NOMO-1 treated with dmso at 0.1 percent for 144 hours (cell line): ENCODE measurements around the gene SCARF2.
"Not testable (repeated sequence)": the region's sequence is repeated elsewhere in the genome, so short reads cannot be mapped to it uniquely, and the experiment has no call there.

Experiments used
- DNase-seq: peaks from one replicate; lab custom pipeline; 2025; ENCODE audit not compliant: unreplicated experiment; lab: John Stamatoyannopoulos, UW

The SCARF2 gene

GRCh38 chr22:20413217-20414058, 24.2 kb downstream of the SCARF2 start:
- no peak for DNase-seq

GRCh38 chr22:20412474-20413216, 25.0 kb downstream of the SCARF2 start:
- no peak for DNase-seq

- DNase-seq: not testable (repeated sequence)
Observed at GRCh38 chr22:20409385-20409784, 28.2 kb downstream of the SCARF2 start.

GRCh38 chr22:20408891-20409290, 28.7 kb downstream of the SCARF2 start:
- DNase-seq: no peak

DNA sequence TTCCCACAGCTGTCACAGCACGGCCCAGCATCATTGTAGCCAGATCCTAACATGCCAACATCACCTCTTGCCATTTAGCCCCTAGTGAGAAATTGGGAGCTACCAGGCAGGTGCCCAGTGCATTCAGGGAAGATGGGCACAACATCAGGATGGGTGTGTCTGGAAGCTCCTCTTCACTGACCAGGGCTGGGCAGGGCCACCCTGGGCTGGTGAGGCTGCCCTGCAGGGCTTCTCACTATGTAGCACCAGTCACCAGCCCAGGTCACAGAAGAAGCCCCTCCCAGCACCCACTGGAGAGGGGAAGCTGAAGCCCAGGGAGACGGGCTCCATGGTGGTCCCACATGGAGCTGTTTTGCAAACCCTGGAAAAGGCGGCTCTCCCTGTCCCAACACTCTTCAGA, 29.8 kb downstream of the SCARF2 start:
- DNase-seq: no peak

DNA sequence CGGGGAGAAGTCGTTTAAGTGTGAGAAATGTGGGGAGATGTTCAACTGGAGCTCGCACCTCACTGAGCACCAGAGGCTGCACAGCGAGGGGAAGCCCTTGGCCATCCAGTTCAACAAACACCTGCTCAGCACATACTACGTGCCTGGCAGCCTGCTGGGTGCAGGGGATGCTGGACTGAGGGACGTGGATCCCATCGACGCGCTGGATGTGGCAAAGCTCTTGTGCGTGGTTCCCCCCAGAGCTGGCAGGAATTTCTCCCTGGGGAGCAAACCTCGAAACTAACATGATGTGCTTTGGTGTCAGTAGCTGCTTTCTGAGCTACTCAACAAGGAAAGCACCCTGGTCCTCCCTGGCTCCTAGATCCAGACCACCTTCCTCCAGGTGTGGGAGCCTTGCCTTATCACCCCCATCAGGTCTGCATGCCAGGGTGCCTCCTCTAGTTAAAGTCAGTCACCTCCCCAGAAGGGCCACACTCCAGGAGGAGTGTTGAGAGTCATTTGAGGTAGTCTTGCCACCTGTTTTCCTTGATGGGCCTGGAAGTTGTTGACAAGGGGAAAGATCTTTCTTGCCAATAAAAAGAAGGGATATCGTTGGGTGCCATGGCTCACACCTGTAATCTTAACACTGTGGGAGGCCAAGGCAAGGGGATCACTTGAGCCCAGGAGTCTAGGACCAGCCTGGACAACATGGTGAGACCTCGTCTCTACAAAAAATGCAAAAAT, 30.8 kb downstream of the SCARF2 start:
- no peak for DNase-seq

- no peak for DNase-seq
Observed at GRCh38 chr22:20405931-20406685, 31.5 kb downstream of the SCARF2 start.

GRCh38 chr22:20405291-20405930, 32.2 kb downstream of the SCARF2 start:
- no peak for DNase-seq

- no peak for DNase-seq
Observed at GRCh38 chr22:20404881-20405280, 32.7 kb downstream of the SCARF2 start.

GRCh38 chr22:20403779-20404140, 33.9 kb downstream of the SCARF2 start:
- no peak for DNase-seq

DNA sequence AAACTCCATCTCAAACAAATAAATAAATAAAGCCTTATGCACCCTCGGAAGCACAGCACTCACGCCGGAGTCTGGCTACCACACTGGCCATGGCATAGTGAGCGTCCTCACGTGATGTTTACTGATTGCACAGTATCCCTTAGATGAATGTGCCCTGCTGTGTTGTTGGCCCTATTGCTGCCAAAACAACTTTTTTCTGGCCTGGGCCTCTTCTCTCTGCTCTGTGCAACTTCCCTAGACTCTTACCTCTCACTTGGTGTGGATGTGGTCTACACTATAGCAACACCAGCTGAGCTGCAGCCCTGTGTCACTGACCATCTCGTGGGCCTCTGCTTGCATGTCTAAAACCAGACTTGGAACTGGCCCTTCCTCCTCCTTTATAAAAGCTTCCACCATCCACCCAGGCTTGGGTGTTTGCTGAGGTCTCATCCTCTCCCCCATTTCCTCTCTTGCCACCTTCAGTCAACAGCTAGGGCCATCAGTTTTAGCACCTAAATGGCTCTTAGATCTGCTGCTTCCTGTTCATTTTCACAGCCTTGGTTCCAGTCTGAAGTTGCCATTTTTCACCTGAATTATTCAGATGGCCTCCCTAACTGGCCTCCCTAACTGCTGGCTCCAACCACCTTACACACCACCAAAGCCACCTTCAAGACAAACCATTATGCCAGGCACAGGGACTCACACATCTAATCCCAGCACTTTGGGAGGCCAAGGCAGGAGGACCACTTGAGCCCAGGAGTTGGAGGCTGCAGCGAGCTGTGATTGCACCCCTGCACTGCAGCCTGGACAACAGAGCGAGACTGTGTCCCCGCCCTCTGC, 34.5 kb downstream of the SCARF2 start:
- no peak for DNase-seq

- DNase-seq: no peak
Observed at GRCh38 chr22:20401376-20402014, 36.1 kb downstream of the SCARF2 start.

DNA sequence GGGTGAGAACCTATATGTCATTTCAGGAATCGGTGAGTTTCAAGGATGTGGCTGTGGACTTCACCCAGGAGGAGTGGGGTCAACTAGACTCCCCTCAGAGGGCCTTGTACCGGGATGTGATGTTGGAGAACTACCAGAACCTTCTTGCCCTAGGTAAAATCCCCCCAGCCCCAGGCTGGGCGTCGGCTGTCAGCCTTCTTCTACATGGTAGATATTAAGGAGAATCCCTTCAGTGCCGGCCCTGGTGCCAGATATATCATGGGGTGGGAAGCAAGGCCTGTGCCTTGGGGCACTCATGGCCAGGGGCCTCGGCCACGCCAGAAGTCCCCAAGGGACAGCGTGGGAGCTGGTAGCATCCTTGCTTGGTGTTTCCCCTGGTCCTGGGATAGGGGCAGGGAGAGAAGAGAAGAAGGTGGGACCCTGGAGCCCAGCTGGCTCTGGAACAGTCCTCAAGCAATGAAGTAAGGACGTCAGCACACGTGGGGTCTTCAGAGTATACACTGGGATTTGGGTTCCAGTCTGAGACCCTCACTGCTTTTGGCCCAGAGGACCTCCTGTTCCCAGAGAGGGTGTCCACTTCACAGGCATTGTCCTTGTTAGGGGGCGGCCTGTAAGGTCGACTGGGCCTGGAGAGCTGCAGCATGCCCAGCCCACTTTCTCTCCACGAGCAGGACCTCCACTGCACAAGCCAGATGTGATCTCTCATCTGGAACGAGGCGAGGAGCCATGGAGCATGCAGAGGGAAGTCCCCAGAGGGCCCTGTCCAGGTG, 36.8 kb downstream of the SCARF2 start:
- no peak for DNase-seq

DNA sequence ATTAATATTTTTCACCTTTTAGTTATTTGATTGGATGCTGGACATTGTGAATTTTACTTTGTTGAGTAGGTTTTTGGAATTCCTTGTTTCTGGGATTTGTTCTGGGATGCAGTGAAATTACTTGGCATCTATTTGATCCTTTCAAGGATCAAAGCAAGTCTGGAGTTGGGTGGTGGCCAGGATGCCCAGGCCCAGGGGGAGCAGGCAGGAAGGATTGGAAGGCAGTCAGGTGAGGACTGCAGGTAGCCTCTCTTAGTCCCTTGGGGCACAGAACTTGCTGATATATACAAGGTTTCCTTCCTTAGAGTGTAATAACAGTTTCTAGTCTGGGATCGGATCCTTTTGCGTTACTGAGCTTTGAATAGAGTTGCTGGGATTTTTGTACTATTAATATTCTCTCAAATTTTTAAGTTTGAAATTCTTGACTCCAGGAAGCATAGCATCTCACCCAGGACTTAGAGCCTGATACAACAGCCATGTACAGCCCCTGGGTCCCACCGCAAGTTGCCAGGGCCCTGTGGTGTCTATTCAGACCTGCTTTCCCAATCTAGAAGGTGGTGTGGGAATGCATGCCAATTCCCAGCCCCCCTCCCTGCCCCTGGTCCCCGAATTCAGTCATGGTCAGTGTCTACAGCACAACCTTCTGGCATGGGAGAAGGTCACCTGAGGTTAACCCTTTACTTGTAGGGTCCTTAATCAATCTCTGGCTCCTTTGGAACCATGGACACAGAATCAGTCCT, 37.6 kb downstream of the SCARF2 start:
- no peak for DNase-seq

- no peak for DNase-seq
Observed at GRCh38 chr22:20398420-20398819, 39.2 kb downstream of the SCARF2 start.

DNA sequence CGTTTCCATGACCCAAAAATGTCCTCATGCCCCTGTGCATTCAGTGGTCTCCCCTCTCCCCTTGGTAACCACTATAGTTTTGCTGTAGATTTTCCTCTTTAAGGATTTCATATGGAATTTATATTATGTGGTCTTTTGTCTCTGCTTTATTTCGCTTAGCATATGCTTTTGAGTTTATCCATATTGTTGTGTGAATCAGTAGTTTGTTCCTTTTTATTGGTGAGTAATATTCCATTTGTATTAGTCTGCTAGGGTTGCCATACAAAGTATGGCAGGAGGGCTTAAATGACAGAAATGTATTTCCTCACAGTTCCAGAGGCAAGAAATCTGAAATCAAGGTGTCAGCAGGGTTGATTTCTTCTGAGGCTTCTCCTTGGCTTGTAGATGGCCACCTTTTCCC, 40.1 kb downstream of the SCARF2 start:
- DNase-seq: no peak

DNA sequence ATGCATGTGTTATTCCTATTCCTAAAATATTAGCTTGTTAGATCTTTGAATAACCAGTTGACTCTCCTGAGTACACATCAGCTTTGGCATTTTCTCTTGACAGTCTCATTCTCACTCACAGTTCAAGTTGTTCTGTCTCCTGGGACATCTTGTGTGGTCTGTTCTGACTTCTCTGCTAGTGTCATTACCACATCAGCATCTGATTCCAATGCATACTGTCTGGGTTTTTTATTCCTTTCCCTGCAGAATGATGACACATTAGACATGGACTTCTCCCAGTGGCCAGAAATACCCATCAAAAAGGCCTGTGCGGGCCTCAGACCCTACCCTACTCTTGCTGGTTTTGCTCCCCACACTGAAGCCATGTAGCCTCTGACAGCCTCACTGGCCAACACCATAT, 41.0 kb downstream of the SCARF2 start:
- no peak for DNase-seq

- DNase-seq: no peak
Observed at GRCh38 chr22:20395907-20396287, 41.7 kb downstream of the SCARF2 start.
